ENCODE data around the gene ELF1. TPM values are rescaled to one million over a fixed set of nuclear protein-coding genes. Genes with fewer than 3 reads are reported as not detected.
"Not testable (repeated sequence)": the region's sequence is repeated elsewhere in the genome, so short reads cannot be mapped to it uniquely, and the experiment has no call there.

The ELF1 gene
- total and polyA plus RNA-seq, 9 donors = 21.7 to 39.5 (median 28.7) TPM

DNA sequence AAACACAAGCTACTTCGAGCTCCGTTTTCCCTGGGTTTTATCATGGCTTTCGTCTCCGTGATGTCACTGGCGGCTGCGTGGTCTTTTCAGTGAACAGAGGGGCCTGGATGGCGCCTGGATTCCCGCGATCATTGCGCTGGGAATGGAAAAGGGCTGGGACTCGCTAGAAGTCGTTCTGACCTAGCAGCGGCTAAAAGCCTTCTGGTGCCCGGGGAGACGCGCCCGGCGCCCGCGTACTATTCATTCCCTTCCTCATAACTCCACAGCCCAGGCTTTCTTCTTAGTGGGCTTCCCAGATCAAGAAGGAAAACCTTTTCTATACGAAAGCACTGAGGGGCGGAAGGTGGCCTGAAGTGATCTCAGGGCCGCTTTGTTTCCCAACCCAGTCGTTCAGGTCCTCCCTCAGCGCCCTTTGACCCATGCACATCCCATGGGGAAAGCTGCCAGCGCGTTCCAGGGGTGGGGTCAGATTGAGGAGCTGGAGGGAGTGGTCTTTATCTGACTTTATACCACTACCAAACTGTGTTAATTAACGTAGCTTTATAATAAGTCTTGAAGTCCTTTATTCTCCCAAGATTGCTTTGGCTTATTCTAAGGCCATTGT, 96.6 kb downstream of the ELF1 start:
- H3K27ac ChIP-seq (ENCODE audit: low read length) = peak overlapping the region; percentile 29
- peak; percentile 25 for DNase-seq
- H3K36me3 ChIP-seq (ENCODE audit: control insufficient read depth, insufficient read depth, low read length) = no peaks in the 10 kb centered on the region
- H3K27me3 ChIP-seq (ENCODE audit: control insufficient read depth, insufficient read depth, low read length) = no peaks in the 10 kb centered on the region
- H3K9me3 ChIP-seq (replicated peaks; ENCODE audit: control insufficient read depth, low read depth, low read length) = no peaks in the 10 kb centered on the region
- 72% methylated on average over 14 of the region's 28 CpGs for WGBS (ENCODE audit: insufficient coverage)
- H3K4me1 ChIP-seq (ENCODE audit: control insufficient read depth, insufficient read depth, low read length) = peaks cover 3% of the 10 kb centered on the region
- H3K4me3 ChIP-seq (ENCODE audit: low read length) = no peak overlapping the region

DNA sequence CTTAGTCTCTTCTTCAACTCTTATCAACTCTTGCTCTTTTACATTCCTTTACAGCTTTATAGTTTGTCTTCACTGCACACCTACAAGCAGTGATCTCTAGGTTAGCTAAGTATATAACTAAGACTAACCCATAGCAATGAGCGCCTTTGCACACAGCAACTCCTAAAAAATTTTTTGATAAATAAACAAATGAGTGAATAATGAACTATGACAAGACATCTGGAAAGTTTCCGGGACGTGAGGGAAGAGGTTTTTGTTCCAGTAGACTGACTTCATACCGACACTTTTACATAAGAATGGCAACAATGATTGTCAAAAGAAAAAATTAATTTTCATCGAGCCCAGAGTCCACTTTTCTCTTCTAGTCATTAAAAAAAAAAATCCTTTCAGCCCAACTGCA, 98.3 kb downstream of the ELF1 start:
- WGBS (ENCODE audit: insufficient coverage) = no CpG with 5 or more reads among the region's 5 CpGs
- no peaks in the 10 kb centered on the region for H3K27me3 ChIP-seq (ENCODE audit: control insufficient read depth, insufficient read depth, low read length)
- H3K4me3 ChIP-seq (ENCODE audit: low read length) = peak overlapping the region; percentile 68
- H3K27ac ChIP-seq (ENCODE audit: low read length) = peak overlapping the region; percentile 93
- H3K36me3 ChIP-seq (ENCODE audit: control insufficient read depth, insufficient read depth, low read length) = no peaks in the 10 kb centered on the region
- peaks cover 3% of the 10 kb centered on the region for H3K4me1 ChIP-seq (ENCODE audit: control insufficient read depth, insufficient read depth, low read length)
- DNase-seq = no peak
- H3K9me3 ChIP-seq (replicated peaks; ENCODE audit: control insufficient read depth, low read depth, low read length) = no peaks in the 10 kb centered on the region

DNA sequence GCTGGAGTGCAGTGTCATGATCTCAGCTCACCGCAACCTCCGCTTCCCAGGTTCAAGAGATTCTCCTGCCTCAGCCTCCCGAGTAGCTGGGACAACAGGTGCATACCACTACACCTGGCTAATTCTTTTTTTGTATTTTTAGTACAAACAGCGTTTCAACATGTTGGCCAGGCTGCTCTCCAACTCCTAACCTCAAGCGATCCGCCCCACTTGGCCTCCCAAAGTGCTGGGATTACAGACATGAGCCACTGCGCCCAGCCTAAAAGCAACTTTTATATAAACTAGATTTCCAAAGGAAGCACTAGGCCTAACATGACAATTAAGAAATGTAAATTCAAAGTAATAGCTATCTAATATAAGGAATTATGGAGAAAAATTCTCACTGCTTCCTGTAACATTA, 99.2 kb downstream of the ELF1 start:
- not testable (repeated sequence) for H3K4me1 ChIP-seq (ENCODE audit: control insufficient read depth, insufficient read depth, low read length); DNase-seq; H3K36me3 ChIP-seq (ENCODE audit: control insufficient read depth, insufficient read depth, low read length); H3K27ac ChIP-seq (ENCODE audit: low read length); H3K4me3 ChIP-seq (ENCODE audit: low read length); H3K27me3 ChIP-seq (ENCODE audit: control insufficient read depth, insufficient read depth, low read length); H3K9me3 ChIP-seq (replicated peaks; ENCODE audit: control insufficient read depth, low read depth, low read length)
- 84% methylated on average over 6 of the region's 7 CpGs for WGBS (ENCODE audit: insufficient coverage)

DNA sequence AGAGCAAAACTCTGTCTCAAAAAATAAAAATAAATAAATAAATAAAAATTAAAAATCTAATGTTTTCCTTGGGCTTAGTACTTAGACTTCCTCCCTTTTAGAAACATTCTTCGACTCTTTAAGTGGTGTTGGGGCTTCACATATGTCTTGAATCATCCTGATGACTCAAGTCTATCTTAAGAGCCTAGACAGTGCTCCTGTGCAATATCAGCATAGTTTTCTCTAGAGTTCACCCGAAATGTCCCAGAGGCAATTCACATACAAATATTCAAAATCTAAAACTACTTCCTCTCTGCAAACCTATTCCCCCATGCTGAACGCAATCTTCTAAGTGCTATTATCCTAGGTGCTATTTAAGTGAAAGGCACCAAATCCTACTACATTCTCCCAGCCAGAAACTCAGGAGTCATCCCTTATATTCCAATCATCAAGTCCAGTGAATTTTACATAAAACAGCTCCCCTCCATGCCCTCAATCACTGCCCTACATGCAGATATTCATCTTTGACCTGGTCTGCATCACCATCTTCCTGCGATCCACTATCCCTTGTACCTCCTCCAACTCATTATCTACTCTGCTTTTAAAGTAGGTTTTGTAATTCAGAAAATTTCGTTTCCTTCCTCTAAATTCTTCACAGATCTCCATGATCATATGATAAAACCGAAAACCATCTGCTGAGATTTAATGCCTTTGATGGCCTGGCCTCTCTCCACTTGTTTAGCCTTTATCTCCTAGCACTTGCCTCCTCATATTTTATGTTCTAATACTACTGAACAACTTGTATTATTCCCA, 102.7 kb downstream of the ELF1 start:
- H3K27me3 ChIP-seq (ENCODE audit: control insufficient read depth, insufficient read depth, low read length) = no peaks in the 10 kb centered on the region
- no peak overlapping the region for H3K4me3 ChIP-seq (ENCODE audit: low read length)
- no peak overlapping the region for H3K27ac ChIP-seq (ENCODE audit: low read length)
- no peaks in the 10 kb centered on the region for H3K36me3 ChIP-seq (ENCODE audit: control insufficient read depth, insufficient read depth, low read length)
- peaks cover 3% of the 10 kb centered on the region for H3K4me1 ChIP-seq (ENCODE audit: control insufficient read depth, insufficient read depth, low read length)
- no peak for DNase-seq
- WGBS (ENCODE audit: insufficient coverage) = no CpG with 5 or more reads among the region's 6 CpGs
- H3K9me3 ChIP-seq (replicated peaks; ENCODE audit: control insufficient read depth, low read depth, low read length) = no peaks in the 10 kb centered on the region

DNA sequence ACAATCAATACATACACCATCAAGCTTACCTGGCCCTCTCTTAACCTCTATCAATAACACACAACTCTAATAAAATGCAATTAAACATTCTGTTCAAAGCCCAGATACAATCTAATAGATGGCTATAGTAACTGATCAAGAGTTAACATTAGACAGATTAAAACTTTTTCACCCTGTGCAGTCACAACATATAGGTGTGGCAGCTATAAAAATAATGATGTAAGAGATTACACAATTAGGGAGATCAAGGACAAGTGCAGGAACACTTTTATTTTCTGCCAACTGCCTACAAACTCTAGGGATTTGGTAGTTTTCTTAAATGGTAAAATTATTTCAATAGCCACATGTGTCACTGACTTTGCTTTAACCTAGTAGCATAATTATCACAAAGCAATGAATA, 104.3 kb downstream of the ELF1 start:
- H3K9me3 ChIP-seq (replicated peaks; ENCODE audit: control insufficient read depth, low read depth, low read length); H3K4me3 ChIP-seq (ENCODE audit: low read length): not testable (repeated sequence)

DNA sequence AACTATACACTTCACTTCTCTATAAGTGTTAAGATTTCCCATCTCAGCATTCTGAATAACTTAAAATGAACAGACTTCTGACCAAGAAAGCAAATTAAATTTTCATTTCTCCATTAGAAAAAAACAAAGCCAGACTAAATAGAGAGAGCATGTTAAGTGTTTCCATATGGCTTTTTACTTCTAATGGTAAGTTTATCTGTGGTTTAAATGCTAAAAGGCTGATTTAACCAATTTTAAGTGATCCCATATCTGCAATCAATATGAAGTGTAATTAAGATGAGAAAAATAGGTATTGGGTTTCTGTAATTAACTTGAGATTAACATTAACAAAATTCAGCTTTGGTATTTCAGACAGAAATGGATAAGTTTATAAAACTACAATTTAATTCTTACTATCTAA, 107.8 kb downstream of the ELF1 start:
- no peaks in the 10 kb centered on the region for H3K27me3 ChIP-seq (ENCODE audit: control insufficient read depth, insufficient read depth, low read length)
- no peak overlapping the region for H3K4me3 ChIP-seq (ENCODE audit: low read length)
- no peak overlapping the region for H3K27ac ChIP-seq (ENCODE audit: low read length)
- H3K36me3 ChIP-seq (ENCODE audit: control insufficient read depth, insufficient read depth, low read length) = no peaks in the 10 kb centered on the region
- peak; percentile 12 for DNase-seq
- no peaks in the 10 kb centered on the region for H3K4me1 ChIP-seq (ENCODE audit: control insufficient read depth, insufficient read depth, low read length)
- H3K9me3 ChIP-seq (replicated peaks; ENCODE audit: control insufficient read depth, low read depth, low read length) = no peaks in the 10 kb centered on the region

More for the DNA sequence above, 104.3 kb downstream of the ELF1 start:
- H3K36me3 ChIP-seq (ENCODE audit: control insufficient read depth, insufficient read depth, low read length); H3K4me1 ChIP-seq (ENCODE audit: control insufficient read depth, insufficient read depth, low read length); H3K27ac ChIP-seq (ENCODE audit: low read length); H3K27me3 ChIP-seq (ENCODE audit: control insufficient read depth, insufficient read depth, low read length); DNase-seq: not testable (repeated sequence)

DNA sequence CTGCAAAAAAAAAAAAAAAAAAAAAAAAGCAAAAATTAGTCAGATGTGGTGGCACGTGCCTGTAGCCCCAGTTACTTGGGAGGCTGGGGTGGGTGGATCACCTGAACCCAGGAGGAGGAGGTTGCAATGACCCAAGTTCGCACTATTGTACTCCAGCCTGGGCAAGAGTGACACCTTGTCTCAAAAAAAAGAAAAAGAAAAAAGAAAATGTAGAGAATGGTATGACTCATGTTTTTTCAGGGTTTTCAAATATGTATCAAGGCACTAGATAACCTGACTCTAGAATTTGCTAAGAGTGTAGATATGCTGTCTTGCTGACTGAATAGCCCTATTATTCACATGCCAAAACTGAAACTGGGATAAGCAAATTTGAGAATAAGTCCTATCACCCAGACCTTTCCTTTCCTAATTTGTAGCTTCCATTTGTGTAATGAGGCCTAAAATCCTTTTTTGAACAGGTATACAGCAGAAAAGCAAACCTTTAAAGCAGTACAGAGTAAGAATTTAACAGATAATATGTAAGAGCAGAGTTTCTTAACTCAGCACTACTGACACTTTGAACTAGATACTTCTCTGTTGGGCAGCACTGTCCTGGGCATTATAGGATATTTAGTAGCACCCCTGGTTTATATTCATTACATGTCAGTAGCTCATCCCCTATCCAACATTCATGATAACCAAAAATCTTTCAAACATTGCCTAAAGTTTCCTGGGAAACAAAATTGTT, 108.6 kb downstream of the ELF1 start:
- Histone ChIP-seq H3K4me3 (ENCODE audit: low read length) (no peak overlapping the region), H3K4me1 (ENCODE audit: control insufficient read depth, insufficient read depth, low read length) (no peaks in the 10 kb centered on the region), H3K9me3 (replicated peaks; ENCODE audit: control insufficient read depth, low read depth, low read length) (no peaks in the 10 kb centered on the region), H3K36me3 (ENCODE audit: control insufficient read depth, insufficient read depth, low read length) (no peaks in the 10 kb centered on the region), H3K27ac (ENCODE audit: low read length) (no peak overlapping the region), H3K27me3 (ENCODE audit: control insufficient read depth, insufficient read depth, low read length) (no peaks in the 10 kb centered on the region)
- DNase-seq = no peak
- whole genome bisulfite sequencing (ENCODE audit: insufficient coverage) = 94% methylated on average over 2 of the region's 2 CpGs

DNA sequence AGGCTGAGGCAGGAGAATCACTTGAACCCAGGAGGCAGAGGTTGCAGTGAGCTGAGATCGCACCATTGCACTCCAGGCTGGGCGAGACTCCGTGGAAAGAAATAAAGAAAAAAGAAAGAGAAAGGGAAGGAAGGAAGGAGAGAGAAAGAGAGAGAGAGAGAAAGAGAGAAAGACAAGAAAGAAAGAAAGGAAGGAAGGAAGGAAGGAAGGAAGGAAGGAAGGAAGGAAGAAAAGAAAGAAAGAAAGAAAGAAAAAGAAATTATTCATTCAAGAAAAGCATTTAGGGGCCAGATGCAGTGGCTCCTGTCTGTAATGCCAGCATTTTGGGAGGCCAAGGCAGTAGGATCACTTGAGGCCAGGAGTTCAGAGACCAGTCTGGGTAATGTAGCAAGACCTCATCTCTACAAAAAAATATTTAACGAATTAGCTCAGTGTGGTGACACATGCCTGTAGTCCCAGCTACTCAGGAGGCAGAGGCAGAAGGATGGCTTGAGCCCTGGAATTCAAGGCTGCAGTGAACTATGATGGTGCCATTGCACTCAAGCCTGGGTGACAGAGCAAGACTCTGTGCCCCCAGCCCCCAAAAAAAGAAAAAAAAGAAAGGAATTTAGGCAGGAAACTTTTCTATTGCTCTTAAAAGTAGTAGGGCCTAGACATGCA, 109.4 kb downstream of the ELF1 start:
- not testable (repeated sequence) for DNase-seq; H3K4me3 ChIP-seq (ENCODE audit: low read length); H3K4me1 ChIP-seq (ENCODE audit: control insufficient read depth, insufficient read depth, low read length); H3K36me3 ChIP-seq (ENCODE audit: control insufficient read depth, insufficient read depth, low read length); H3K27me3 ChIP-seq (ENCODE audit: control insufficient read depth, insufficient read depth, low read length); H3K9me3 ChIP-seq (replicated peaks; ENCODE audit: control insufficient read depth, low read depth, low read length); H3K27ac ChIP-seq (ENCODE audit: low read length)
- 97% methylated on average over 4 of the region's 4 CpGs for WGBS (ENCODE audit: insufficient coverage)

DNA sequence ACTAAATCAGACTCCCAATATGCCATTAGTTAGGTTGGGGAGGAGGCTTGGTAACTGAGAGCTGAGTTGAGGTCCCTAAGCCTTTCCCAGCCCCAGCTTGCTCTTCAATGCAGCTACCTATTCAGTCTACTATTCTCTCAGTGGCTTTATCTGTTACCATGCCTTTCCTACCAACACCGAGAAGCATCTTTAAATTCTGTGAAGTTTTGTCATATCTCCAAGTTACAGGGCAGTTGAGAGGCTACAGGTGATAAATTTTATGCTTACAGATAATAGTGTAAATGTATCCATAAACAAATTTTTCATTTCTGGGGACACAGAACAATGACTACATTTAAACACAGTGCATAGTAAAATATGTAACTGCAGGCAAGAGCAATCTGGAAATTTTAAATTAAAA, 110.6 kb downstream of the ELF1 start:
- Histone ChIP-seq H3K4me3 (ENCODE audit: low read length) (no peak overlapping the region), H3K27ac (ENCODE audit: low read length) (no peak overlapping the region), H3K4me1 (ENCODE audit: control insufficient read depth, insufficient read depth, low read length) (no peaks in the 10 kb centered on the region), H3K27me3 (ENCODE audit: control insufficient read depth, insufficient read depth, low read length) (no peaks in the 10 kb centered on the region), H3K9me3 (replicated peaks; ENCODE audit: control insufficient read depth, low read depth, low read length) (no peaks in the 10 kb centered on the region), H3K36me3 (ENCODE audit: control insufficient read depth, insufficient read depth, low read length) (no peaks in the 10 kb centered on the region)
- no peak for DNase-seq
- WGBS (ENCODE audit: insufficient coverage) = no CpG with 5 or more reads among the region's 1 CpG

DNA sequence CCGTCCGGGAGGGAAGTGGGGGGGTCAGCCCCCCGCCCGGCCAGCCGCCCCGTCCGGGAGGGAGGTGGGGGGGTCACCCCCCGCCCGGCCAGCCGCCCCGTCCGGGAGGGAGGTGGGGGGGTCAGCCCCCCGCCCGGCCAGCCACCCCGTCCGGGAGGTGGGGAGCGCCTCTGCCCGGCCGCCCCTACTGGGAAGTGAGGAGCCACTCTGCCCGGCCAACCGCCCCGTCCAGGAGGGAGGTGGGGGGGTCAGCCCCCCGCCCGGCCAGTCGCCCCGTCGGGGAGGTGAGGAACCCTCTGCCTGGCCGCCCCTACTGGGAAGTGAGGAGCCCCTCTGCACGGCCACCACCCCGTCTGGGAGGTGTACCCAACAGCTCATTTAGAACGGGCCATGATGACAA, 118.1 kb downstream of the ELF1 start:
- H3K9me3 ChIP-seq (replicated peaks; ENCODE audit: control insufficient read depth, low read depth, low read length); H3K4me3 ChIP-seq (ENCODE audit: low read length); H3K27me3 ChIP-seq (ENCODE audit: control insufficient read depth, insufficient read depth, low read length); H3K27ac ChIP-seq (ENCODE audit: low read length); DNase-seq; H3K4me1 ChIP-seq (ENCODE audit: control insufficient read depth, insufficient read depth, low read length); H3K36me3 ChIP-seq (ENCODE audit: control insufficient read depth, insufficient read depth, low read length): not testable (repeated sequence)
- 96% methylated on average over 23 of the region's 31 CpGs for WGBS (ENCODE audit: insufficient coverage)

Data from muscle of leg (tissue), 11 donors.